A673 (cell line): ENCODE results near the gene CDH4. TPM values are rescaled to one million over a fixed set of nuclear protein-coding genes. Genes with fewer than 3 reads are reported as not detected.

ENCODE experiments used
- BruUV-seq: library from RNA; stranded (reverse); fragments of 400-500 nt; replicated peaks from 2 replicates; lab custom pipeline; 2021; lab: Mats Ljungman, UMichigan
- CTCF ChIA-PET: fragments of 300-600 bp; sonication (Branson Sonifier 250); formaldehyde crosslinking; loops from one replicate; lab custom pipeline; 2022; ENCODE audit warnings: antibody characterized with exemption; lab: Charles Lee
- POLR2A ChIA-PET: fragments of 300-600 bp; sonication (Branson Sonifier 250); formaldehyde crosslinking; loops from one replicate; lab custom pipeline; 2022; ENCODE audit warnings: antibody characterized with exemption; ENCODE audit not compliant: low non-redundant PET; lab: Charles Lee
- DNase-seq: peaks from one replicate; pipeline ENCODE4 v3.0.0-alpha.2; 2015; ENCODE audit warnings: low spot score
- H3K27ac ChIP-seq: fragments of 200-600 bp; sonication (generic); 2 replicates; pipeline ENCODE4 v1.5.1; 2016; ENCODE audit warnings: mixed run types, low read depth, mild to moderate bottlenecking, mixed read lengths, antibody characterized with exemption, low read length; ENCODE audit not compliant: poor library complexity, severe bottlenecking
- H3K27me3 ChIP-seq: fragments of 200-600 bp; sonication (generic); replicated peaks from 2 replicates; pipeline ENCODE4 v1.6.1; 2017; ENCODE audit warnings: mixed run types, low read depth, mild to moderate bottlenecking, mixed read lengths, antibody characterized with exemption, low read length; ENCODE audit not compliant: insufficient read depth, poor library complexity
- H3K36me3 ChIP-seq: fragments of 200-600 bp; sonication (generic); 2 replicates; pipeline ENCODE4 v1.6.1; 2016; ENCODE audit warnings: mixed run types, mild to moderate bottlenecking, mixed read lengths, antibody characterized with exemption, low read length; ENCODE audit not compliant: insufficient read depth, poor library complexity, severe bottlenecking
- H3K4me1 ChIP-seq: fragments of 200-600 bp; sonication (generic); 2 replicates; pipeline ENCODE4 v1.6.1; 2017; ENCODE audit warnings: mixed run types, mild to moderate bottlenecking, mixed read lengths, antibody characterized with exemption, low read length; ENCODE audit not compliant: insufficient read depth, poor library complexity, severe bottlenecking
- H3K4me3 ChIP-seq: fragments of 200-600 bp; sonication (generic); 2 replicates; pipeline ENCODE4 v1.5.1; 2016; ENCODE audit warnings: low read depth, mixed run types, mild to moderate bottlenecking, mixed read lengths, low read length; ENCODE audit not compliant: poor library complexity, severe bottlenecking
- H3K9me3 ChIP-seq: fragments of 200-600 bp; sonication (generic); 2 replicates; pipeline ENCODE4 v1.6.1; 2016; ENCODE audit warnings: mixed run types, low read depth, mild to moderate bottlenecking, mixed read lengths, antibody characterized with exemption, low read length; ENCODE audit not compliant: poor library complexity, severe bottlenecking
- CTCF ChIP-seq: fragments of 300-800, 200-600 bp; sonication (generic); conservative IDR thresholded peaks from 2 replicates; pipeline ENCODE4 v1.5.1; 2017; ENCODE audit warnings: low read depth, mild to moderate bottlenecking, antibody characterized with exemption, low read length, moderate library complexity, mixed read lengths
- EZH2 ChIP-seq: fragments of 200-600 bp; sonication (generic); IDR thresholded peaks from 2 replicates; pipeline ENCODE4 v1.6.1; 2017; ENCODE audit warnings: borderline replicate concordance, low read depth, mild to moderate bottlenecking, mixed read lengths, antibody characterized with exemption, low read length; ENCODE audit not compliant: poor library complexity, severe bottlenecking
- intact Hi-C: fragments of 100-400 bp; cut with micrococcal nuclease; formaldehyde crosslinking; loops from one replicate; pipeline ENCODE4 v1.10.0; 2022; ENCODE audit not compliant: unreplicated experiment
- total RNA-seq: library from RNA; stranded (reverse); gene quantifications from 2 replicates; pipeline ENCODE4 v1.2.3, GENCODE V29; 2021

Gene CDH4
- total RNA-seq, 1 experiment from 2014 or later = 8.3 TPM

GRCh38 chr20:61349447-61350165 lies 97.5 kb downstream of the CDH4 start:
- BruUV-seq = no TSS peak
- Histone ChIP-seq H3K36me3 (no peaks in the 10 kb centered on the region), H3K27me3 (peaks cover 55% of the 10 kb centered on the region), H3K4me1 (peaks cover 12% of the 10 kb centered on the region), H3K9me3 (no peaks in the 10 kb centered on the region), H3K27ac (no peak overlapping the region), H3K4me3 (no peak overlapping the region)
- TF ChIP-seq CTCF (no peak), EZH2 (no peak)
- POLR2A ChIA-PET = no interaction called here
- intact Hi-C loops = no loop called here
- CTCF ChIA-PET = no interaction called here
- DNase-seq = no peak

DNA sequence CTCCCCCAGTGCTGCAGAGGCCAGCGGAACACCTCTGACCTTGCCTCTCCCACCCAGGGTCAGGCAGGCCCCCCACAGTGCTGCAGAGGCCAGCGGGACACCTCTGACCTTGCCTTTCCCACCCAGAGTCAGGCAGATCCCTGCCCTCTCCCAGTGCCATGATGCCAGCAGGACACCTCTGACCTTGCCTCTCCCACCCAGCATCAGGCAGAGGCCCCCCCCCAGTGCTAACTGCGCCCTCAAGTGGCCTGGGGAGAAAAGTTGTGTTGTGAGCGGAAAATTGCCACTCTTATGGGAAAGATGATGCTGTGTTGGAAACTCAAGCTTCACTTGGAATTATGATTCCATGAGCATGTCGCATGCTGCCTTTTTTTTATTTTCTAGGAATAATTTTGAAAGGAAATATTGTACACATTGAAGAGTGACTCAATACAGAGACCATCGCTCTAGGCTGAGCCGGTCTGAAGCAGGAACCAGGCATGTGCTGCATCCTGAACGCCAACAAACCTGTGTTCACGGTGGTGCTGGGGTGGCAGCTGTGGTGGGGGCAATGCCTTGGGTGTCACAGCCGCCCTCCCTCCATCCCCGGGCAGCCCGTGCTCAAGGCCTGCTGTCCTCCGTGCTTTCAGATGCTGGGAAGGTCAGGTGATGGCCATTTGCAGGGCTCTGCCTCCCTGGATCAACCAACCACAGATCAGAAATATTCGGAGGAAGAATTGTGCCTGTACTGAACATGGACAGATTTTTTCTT lies 98.6 kb downstream of the CDH4 start:
- H3K27ac ChIP-seq = no peak overlapping the region
- intact Hi-C loops = no loop called here
- H3K27me3 ChIP-seq = peaks cover 55% of the 10 kb centered on the region
- no peaks in the 10 kb centered on the region for H3K9me3 ChIP-seq
- ChIA-PET CTCF (no interaction called here), POLR2A (no interaction called here)
- no peak for DNase-seq
- no peaks in the 10 kb centered on the region for H3K36me3 ChIP-seq
- no TSS peak for BruUV-seq
- peaks cover 12% of the 10 kb centered on the region for H3K4me1 ChIP-seq
- TF ChIP-seq EZH2 (no peak), CTCF (peak; percentile 22; the same call in 1 of the 2 replicates)
- H3K4me3 ChIP-seq = no peak overlapping the region

- Histone ChIP-seq H3K36me3 (no peaks in the 10 kb centered on the region), H3K4me1 (peaks cover 3% of the 10 kb centered on the region), H3K9me3 (no peaks in the 10 kb centered on the region), H3K27ac (no peak overlapping the region), H3K27me3 (peaks cover 55% of the 10 kb centered on the region), H3K4me3 (no peak overlapping the region)
- no TSS peak for BruUV-seq
- ChIA-PET CTCF (no interaction called here), POLR2A (no interaction called here)
- TF ChIP-seq EZH2 = no peak
- TF ChIP-seq CTCF = no peak
- DNase-seq = no peak
- intact Hi-C loops = no loop called here
These were observed 100.5 kb downstream of the CDH4 start for GRCh38 chr20:61352346-61353260.
